Ishikawa (cell line): ENCODE results near the gene DGKI.

ENCODE experiments used
- CREB1 ChIP-seq: IDR thresholded peaks from 2 replicates; pipeline ENCODE4 v1.6.1; 2012; ENCODE audit warnings: low read depth
- EGR1 ChIP-seq: IDR thresholded peaks from 2 replicates; pipeline ENCODE4 v1.6.1; 2012
- EP300 ChIP-seq: IDR thresholded peaks from 2 replicates; pipeline ENCODE4 v1.6.1; 2012; ENCODE audit warnings: borderline replicate concordance
- FOXM1 ChIP-seq: IDR thresholded peaks from 2 replicates; pipeline ENCODE4 v1.6.1; 2012; ENCODE audit warnings: low read depth, borderline replicate concordance
- MAX ChIP-seq: IDR thresholded peaks from 2 replicates; pipeline ENCODE4 v1.6.1; 2012
- TEAD4 ChIP-seq: IDR thresholded peaks from 2 replicates; pipeline ENCODE4 v1.6.1; 2012
- YY1 ChIP-seq: IDR thresholded peaks from 2 replicates; pipeline ENCODE4 v1.6.1; 2012; ENCODE audit warnings: low read depth

DNA sequence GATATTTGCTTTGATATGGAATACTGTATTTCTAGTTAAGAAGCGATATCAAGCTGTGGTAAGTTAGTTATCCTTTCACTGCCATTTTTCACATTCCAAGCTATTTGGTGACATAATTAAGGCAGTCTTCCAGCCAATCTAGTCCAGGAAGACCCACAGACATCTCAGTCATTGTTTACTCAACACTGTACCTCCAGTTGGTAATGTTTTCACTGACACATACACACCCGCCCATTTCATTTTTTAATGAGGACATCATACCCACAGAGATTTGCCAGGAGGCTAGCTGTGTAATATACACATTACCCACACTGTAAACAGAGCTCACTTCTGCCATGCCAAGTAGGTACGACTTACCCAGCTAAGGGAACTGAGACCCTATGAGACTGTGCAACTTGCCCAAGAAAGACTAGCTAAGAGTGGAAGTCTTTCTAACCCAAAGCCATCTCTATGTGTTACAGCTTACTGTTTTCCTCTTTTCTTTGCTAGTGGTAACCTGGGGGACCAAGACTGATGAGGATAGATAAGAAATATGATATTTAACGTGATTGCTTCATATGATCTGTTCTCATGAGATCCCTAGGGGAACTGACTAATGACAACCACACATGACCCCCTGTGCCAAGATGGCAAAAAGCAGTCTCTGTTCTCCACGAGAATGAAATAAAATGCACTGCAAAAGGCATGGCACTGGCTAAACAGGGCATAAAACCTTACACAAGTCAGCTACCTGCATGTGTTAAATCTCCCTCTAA, 179.0 kb downstream of the DGKI start:
- TF ChIP-seq EP300 (no peak), EGR1 (no peak), YY1 (no peak), TEAD4 (no peak), MAX (no peak), CREB1 (no peak), FOXM1 (no peak)
